SU-DHL-6 (cell line): ENCODE data around the gene ASGR2.

Source experiments
- H2AFZ ChIP-seq: fragments of 200-600 bp; sonication (generic); 2 replicates; pipeline ENCODE4 v1.6.1; 2014; ENCODE audit warnings: low read depth, mild to moderate bottlenecking, moderate library complexity, mixed read lengths, antibody characterized with exemption, low read length; ENCODE audit not compliant: severe bottlenecking
- H3F3A ChIP-seq: fragments of 200-600 bp; shearing (Covaris generic); 2 replicates; pipeline ENCODE4 v1.6.0; 2016; ENCODE audit warnings: antibody characterized with exemption, mild to moderate bottlenecking; ENCODE audit not compliant: insufficient read depth
- H3K27ac ChIP-seq: fragments of 200-600 bp; sonication (generic); 2 replicates; pipeline ENCODE4 v1.5.1; 2016; ENCODE audit warnings: low read depth, mild to moderate bottlenecking, low read length, moderate library complexity, mixed read lengths
- H3K27me3 ChIP-seq: fragments of 200-600 bp; sonication (generic), shearing (Covaris generic); 2 replicates; pipeline ENCODE4 v1.6.0; 2014; ENCODE audit warnings: mild to moderate bottlenecking, low read length
- H3K36me3 ChIP-seq: fragments of 200-600 bp; sonication (generic); 2 replicates; pipeline ENCODE4 v1.6.1; 2014; ENCODE audit warnings: mild to moderate bottlenecking, low read length, mixed read lengths
- H3K4me2 ChIP-seq: fragments of 300-600, 200-600 bp; shearing (Covaris generic), sonication (generic); 2 replicates; pipeline ENCODE4 v1.6.0; 2014; ENCODE audit warnings: low read length, low read depth, mild to moderate bottlenecking; ENCODE audit not compliant: poor library complexity, severe bottlenecking
- H3K4me3 ChIP-seq: fragments of 200-600 bp; sonication (generic); 2 replicates; pipeline ENCODE4 v1.5.1; 2014; ENCODE audit warnings: antibody characterized with exemption, low read length, mild to moderate bottlenecking, mixed read lengths; ENCODE audit not compliant: insufficient read depth, poor library complexity, severe bottlenecking
- H3K79me2 ChIP-seq: fragments of 200-600 bp; sonication (generic); 2 replicates; pipeline ENCODE4 v1.6.1; 2014; ENCODE audit warnings: mild to moderate bottlenecking, low read length, moderate library complexity; ENCODE audit not compliant: insufficient read depth
- H3K9ac ChIP-seq: fragments of 200-600 bp; sonication (generic); 2 replicates; pipeline ENCODE4 v1.7.0; 2014; ENCODE audit warnings: mild to moderate bottlenecking, low read length
- H3K9me2 ChIP-seq: fragments of 200-600 bp; sonication (generic); replicated peaks from 2 replicates; pipeline ENCODE4 v1.6.1; 2014; ENCODE audit warnings: low read length; ENCODE audit not compliant: insufficient read depth
- H3K9me3 ChIP-seq: fragments of 200-600 bp; sonication (generic); 2 replicates; pipeline ENCODE4 v1.6.1; 2014; ENCODE audit warnings: low read length, mixed read lengths; ENCODE audit not compliant: insufficient read depth
- H4K20me1 ChIP-seq: fragments of 200-600 bp; sonication (generic); 2 replicates; pipeline ENCODE4 v1.6.1; 2014; ENCODE audit warnings: low read depth, mild to moderate bottlenecking, antibody characterized with exemption, low read length, moderate library complexity, mixed read lengths
- CTCF ChIP-seq: fragments of 200-600 bp; sonication (generic); IDR thresholded peaks from one replicate; pipeline ENCODE4 v1.5.1; 2017; ENCODE audit warnings: antibody characterized with exemption, mild to moderate bottlenecking, low read length, moderate library complexity; ENCODE audit not compliant: insufficient read depth, poor library complexity, severe bottlenecking
- EZH2phosphoT487 ChIP-seq: fragments of 200-600 bp; sonication (generic), shearing (Covaris generic); conservative IDR thresholded peaks from 2 replicates; pipeline ENCODE4 v1.6.1; 2018; ENCODE audit warnings: mild to moderate bottlenecking, antibody characterized with exemption, low read length, moderate library complexity, mixed read lengths

ASGR2 gene

DNA sequence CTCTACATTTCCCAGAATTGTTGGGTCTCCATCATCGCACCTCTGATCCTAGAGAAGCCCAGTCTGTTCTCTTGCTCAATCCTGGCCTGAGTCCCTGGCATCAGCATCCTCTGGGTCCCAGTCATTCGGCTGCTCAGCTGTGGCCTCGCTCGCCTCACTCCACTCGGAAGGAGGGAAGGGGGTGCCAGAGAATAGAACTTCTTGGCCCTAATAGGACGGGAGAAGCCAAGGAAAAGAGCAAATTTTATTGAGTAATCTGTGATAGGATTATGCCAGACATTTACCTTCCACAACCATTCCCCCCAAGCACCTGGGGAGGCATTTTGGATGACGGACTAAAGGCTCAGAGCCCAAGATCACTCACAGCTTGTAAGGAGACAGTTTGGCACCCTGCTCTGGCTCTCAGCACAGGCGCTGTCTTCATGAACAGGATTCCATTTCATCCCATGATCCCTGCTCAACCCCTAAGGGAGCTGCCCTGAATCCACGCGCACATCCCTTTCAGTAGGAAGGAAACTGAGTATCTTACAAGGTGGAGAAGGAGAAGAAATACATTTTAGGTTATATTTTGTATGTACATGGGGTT, 34.1 kb downstream of the ASGR2 start:
- H3K9me2 ChIP-seq, result no peaks in the 10 kb centered on the region
- TF ChIP-seq CTCF, result no peak
- no peak for TF ChIP-seq EZH2phosphoT487
- H3K36me3 ChIP-seq, result no peaks in the 10 kb centered on the region
- no peaks in the 10 kb centered on the region for H3F3A ChIP-seq
- no peaks in the 10 kb centered on the region for H3K79me2 ChIP-seq
- H3K4me2 ChIP-seq, result no peak overlapping the region
- no peaks in the 10 kb centered on the region for H3K27me3 ChIP-seq
- H3K9me3 ChIP-seq, result no peaks in the 10 kb centered on the region
- no peak overlapping the region for H3K9ac ChIP-seq
- H4K20me1 ChIP-seq, result no peaks in the 10 kb centered on the region
- H2AFZ ChIP-seq, result no peak overlapping the region
- no peak overlapping the region for H3K4me3 ChIP-seq
- no peak overlapping the region for H3K27ac ChIP-seq

- H3K9me2 ChIP-seq, result no peaks in the 10 kb centered on the region
- H3K4me2 ChIP-seq, result no peak within 1 kb of the TSS
- no peaks in the 10 kb centered on the region for H3K36me3 ChIP-seq
- H3K4me3 ChIP-seq, result no peak within 1 kb of the TSS
- TF ChIP-seq CTCF, result no peak
- TF ChIP-seq EZH2phosphoT487, result no peak
- no peaks in the 10 kb centered on the region for H3K27me3 ChIP-seq
- H3K27ac ChIP-seq, result no peak within 1 kb of the TSS
- no peaks in the 10 kb centered on the region for H4K20me1 ChIP-seq
- H3K9ac ChIP-seq, result no peak within 1 kb of the TSS
- no peaks in the 10 kb centered on the region for H3K9me3 ChIP-seq
- H3K79me2 ChIP-seq, result no peaks in the 10 kb centered on the region
- no peaks in the 10 kb centered on the region for H3F3A ChIP-seq
- no peak within 1 kb of the TSS for H2AFZ ChIP-seq
Observed at GRCh38 chr17:7079581-7080455, 34.8 kb downstream of the ASGR2 start, which contains the start of gene CLEC10A. CLEC10A (minus strand) TSS chr17:7080251; CDS start chr17:7078812, 1,439 bp downstream.

DNA sequence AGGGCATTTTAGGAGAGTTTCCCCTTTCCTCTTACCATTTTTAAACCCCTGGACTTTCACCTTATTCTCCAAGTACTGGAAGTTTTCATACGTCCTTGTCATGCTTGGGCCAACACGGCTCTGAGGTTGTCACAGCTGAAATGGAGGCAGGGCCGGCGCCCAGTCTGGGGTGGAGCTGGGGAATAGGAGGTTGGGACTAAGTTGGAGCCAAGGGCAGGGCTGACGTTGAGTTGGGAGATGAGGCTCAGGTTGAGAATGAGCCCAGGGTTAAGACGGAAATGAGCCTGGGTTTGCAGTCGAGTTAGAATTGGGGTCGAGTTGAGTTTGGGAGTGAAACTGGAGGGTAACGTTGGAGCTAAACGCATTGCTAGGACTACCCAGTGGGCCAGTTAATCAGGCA, 35.9 kb downstream of the ASGR2 start:
- no peaks in the 10 kb centered on the region for H3K79me2 ChIP-seq
- TF ChIP-seq CTCF (no peak), EZH2phosphoT487 (no peak)
- no peak overlapping the region for H3K9ac ChIP-seq
- no peaks in the 10 kb centered on the region for H3K27me3 ChIP-seq
- H3K36me3 ChIP-seq, result no peaks in the 10 kb centered on the region
- no peak overlapping the region for H3K4me2 ChIP-seq
- no peaks in the 10 kb centered on the region for H3F3A ChIP-seq
- no peaks in the 10 kb centered on the region for H3K9me2 ChIP-seq
- H2AFZ ChIP-seq, result no peak overlapping the region
- no peak overlapping the region for H3K27ac ChIP-seq
- no peaks in the 10 kb centered on the region for H3K9me3 ChIP-seq
- H3K4me3 ChIP-seq, result no peak overlapping the region
- H4K20me1 ChIP-seq, result no peaks in the 10 kb centered on the region
